ENCODE measurements around the gene IMMP2L. TPM values are rescaled to one million over a fixed set of nuclear protein-coding genes. Genes with fewer than 3 reads are reported as not detected.
A peak's percentile ranks its signal among the peaks of the same experiment; 100 is the strongest.

The IMMP2L gene
- polyA plus RNA-seq, 2 of the 4 experiments (the other 2 are of a cell fraction) = 16.1 to 23.8 TPM

DNA sequence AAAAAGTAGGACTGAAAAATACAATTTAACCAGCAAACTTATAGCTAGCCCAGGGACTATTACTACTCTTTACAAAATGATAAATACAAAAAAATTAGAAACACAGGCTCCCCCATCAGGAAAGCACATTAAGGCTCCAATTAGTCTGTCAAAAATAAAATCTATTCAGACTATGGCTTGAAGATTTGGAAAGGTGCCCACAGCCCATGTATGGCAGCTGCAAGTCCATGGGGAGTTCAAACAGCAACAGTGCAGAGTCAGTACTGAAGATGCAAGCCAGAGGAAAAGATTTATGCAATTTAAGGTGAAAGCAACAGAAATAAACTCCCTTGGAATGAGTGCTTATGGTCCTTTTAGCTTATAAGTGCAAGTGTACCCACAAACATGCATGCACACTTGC is 29.7 kb downstream of the IMMP2L start:
- TF ChIP-seq FOSL2 (IDR thresholded peaks at IDR 0.05) (no peak), FOSL2 (CRISPR knock-in tag; IDR thresholded peaks at IDR 0.05) (no peak), POLR2A (IDR thresholded peaks at IDR 0.05; ENCODE audit: low read length) (no peak), FOSB (CRISPR knock-in tag; IDR thresholded peaks at IDR 0.05) (no peak), NR3C1 (IDR thresholded peaks at IDR 0.05) (no peak), CBX8 (IDR thresholded peaks at IDR 0.05) (no peak), CHD4 (IDR thresholded peaks at IDR 0.05; ENCODE audit: borderline replicate concordance) (no peak), RCOR1 (IDR thresholded peaks at IDR 0.05; ENCODE audit: low read depth, low read length) (no peak), JUN (IDR thresholded peaks at IDR 0.05) (no peak), MAFK (IDR thresholded peaks at IDR 0.05; ENCODE audit: partially characterized antibody) (no peak), FOXS1 (CRISPR knock-in tag; IDR thresholded peaks at IDR 0.05) (no peak), HOXA7 (CRISPR knock-in tag; IDR thresholded peaks at IDR 0.05) (no peak), CEBPB (IDR thresholded peaks at IDR 0.05) (no peak), RFX5 (IDR thresholded peaks at IDR 0.05) (no peak), ESRRA (IDR thresholded peaks at IDR 0.05; ENCODE audit: borderline replicate concordance, low read length) (no peak), TP53 (CRISPR knock-in tag; IDR thresholded peaks at IDR 0.05) (no peak), HDAC2 (IDR thresholded peaks at IDR 0.05) (no peak)
- TF ChIP-seq, protein P1, sequence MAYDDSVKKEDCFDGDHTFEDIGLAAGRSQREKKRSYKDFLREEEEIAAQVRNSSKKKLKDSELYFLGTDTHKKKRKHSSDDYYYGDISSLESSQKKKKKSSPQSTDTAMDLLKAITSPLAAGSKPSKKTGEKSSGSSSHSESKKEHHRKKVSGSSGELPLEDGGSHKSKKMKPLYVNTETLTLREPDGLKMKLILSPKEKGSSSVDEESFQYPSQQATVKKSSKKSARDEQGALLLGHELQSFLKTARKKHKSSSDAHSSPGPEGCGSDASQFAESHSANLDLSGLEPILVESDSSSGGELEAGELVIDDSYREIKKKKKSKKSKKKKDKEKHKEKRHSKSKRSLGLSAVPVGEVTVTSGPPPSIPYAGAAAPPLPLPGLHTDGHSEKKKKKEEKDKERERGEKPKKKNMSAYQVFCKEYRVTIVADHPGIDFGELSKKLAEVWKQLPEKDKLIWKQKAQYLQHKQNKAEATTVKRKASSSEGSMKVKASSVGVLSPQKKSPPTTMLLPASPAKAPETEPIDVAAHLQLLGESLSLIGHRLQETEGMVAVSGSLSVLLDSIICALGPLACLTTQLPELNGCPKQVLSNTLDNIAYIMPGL (CRISPR knock-in tag; IDR thresholded peaks at IDR 0.05; ENCODE audit: borderline replicate concordance) = no peak
- TF ChIP-seq, protein P2, sequence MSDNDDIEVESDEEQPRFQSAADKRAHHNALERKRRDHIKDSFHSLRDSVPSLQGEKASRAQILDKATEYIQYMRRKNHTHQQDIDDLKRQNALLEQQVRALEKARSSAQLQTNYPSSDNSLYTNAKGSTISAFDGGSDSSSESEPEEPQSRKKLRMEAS (IDR thresholded peaks at IDR 0.05) = no peak
- TF ChIP-seq, protein P3, sequence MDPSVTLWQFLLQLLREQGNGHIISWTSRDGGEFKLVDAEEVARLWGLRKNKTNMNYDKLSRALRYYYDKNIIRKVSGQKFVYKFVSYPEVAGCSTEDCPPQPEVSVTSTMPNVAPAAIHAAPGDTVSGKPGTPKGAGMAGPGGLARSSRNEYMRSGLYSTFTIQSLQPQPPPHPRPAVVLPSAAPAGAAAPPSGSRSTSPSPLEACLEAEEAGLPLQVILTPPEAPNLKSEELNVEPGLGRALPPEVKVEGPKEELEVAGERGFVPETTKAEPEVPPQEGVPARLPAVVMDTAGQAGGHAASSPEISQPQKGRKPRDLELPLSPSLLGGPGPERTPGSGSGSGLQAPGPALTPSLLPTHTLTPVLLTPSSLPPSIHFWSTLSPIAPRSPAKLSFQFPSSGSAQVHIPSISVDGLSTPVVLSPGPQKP (IDR thresholded peaks at IDR 0.05; ENCODE audit: low read depth, low read length) = no peak
- ATAC-seq (no peak; a peak in 1 of 6 replicates), DNase-seq (ENCODE audit: low read depth in 1 of 2, low spot score in 1 of 2) (no peak), FAIRE-seq (no peak)
- ChIA-PET POLR2A (no interaction called here), CTCF (interaction anchor here (1.1 to 1.2 kb wide), 2 partner anchors 47 to 273 kb away, joined by 3 read pairs; no protein-coding TSS in a partner anchor)
- peaks cover 69% of the 10 kb centered on the region for H3K4me1 ChIP-seq
- peak overlapping the region; percentile 31 for H3K4me2 ChIP-seq
- no peaks in the 10 kb centered on the region for H3K9me3 ChIP-seq
- no peak overlapping the region for H3K4me3 ChIP-seq
- H3K27ac ChIP-seq = peak overlapping the region; percentile 49 to 67

DNA sequence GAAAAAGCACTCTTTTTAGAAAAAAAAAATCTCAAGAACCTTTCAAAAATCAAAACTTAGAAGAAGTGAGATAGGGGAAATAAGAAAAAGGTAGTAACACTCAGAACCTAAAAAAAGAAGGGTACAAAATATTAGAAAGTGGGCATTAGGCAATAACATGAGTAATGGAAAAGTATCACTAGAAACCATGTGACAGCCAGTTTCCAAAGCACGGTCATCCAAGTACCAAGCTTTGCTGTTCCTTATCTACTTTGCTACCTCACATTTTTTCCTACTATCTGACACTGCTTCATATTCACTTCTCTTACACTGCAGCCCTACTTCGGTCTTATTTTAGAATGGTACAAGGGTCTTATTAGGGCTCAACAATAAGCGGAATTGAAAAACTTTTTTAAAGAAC is 30.3 kb downstream of the IMMP2L start:
- FAIRE-seq = no peak
- CTCF ChIA-PET = interaction anchor here (1.1 to 1.2 kb wide), 2 partner anchors 47 to 272 kb away, joined by 3 read pairs; no protein-coding TSS in a partner anchor
- no peaks in the 10 kb centered on the region for H3K9me3 ChIP-seq

More for the DNA sequence above, 30.3 kb downstream of the IMMP2L start:
- POLR2A ChIA-PET = interaction anchor here (1.2 kb wide), 1 partner anchor 30 kb away, joined by 3 read pairs; the partner anchor contains the start of gene IMMP2L
- DNase-seq (ENCODE audit: low read depth in 1 of 2, low spot score in 1 of 2) (no peak), ATAC-seq (no peak)
- H3K4me2 ChIP-seq = peak overlapping the region; percentile 3; the same call in 1 of the 3 replicates
- 88% methylated on average over 3 of the region's 3 CpGs for WGBS (ENCODE audit: missing lambda C conversion rate)
- H3K4me1 ChIP-seq = peaks cover 66% of the 10 kb centered on the region
- peak overlapping the region; percentile 49 to 67; a peak in 5 of 6 replicates for H3K27ac ChIP-seq
- no peak overlapping the region for H3K4me3 ChIP-seq
- no peak for TF ChIP-seq TFCP2L1 (CRISPR knock-in tag; IDR thresholded peaks at IDR 0.05)
- TF ChIP-seq ESRRA (IDR thresholded peaks at IDR 0.05; ENCODE audit: borderline replicate concordance, low read length) = no peak
- no peak for TF ChIP-seq MAFK (IDR thresholded peaks at IDR 0.05; ENCODE audit: partially characterized antibody)
- no peak for TF ChIP-seq HOXB13 (CRISPR knock-in tag; IDR thresholded peaks at IDR 0.05; ENCODE audit: low read depth)
- no peak for TF ChIP-seq ZSCAN20 (CRISPR knock-in tag; IDR thresholded peaks at IDR 0.05)
- TF ChIP-seq, protein P4, sequence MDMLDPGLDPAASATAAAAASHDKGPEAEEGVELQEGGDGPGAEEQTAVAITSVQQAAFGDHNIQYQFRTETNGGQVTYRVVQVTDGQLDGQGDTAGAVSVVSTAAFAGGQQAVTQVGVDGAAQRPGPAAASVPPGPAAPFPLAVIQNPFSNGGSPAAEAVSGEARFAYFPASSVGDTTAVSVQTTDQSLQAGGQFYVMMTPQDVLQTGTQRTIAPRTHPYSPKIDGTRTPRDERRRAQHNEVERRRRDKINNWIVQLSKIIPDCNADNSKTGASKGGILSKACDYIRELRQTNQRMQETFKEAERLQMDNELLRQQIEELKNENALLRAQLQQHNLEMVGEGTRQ (IDR thresholded peaks at IDR 0.05) = peak; percentile 30; the same call in 1 of the 2 replicates
- TF ChIP-seq ZNF302 (CRISPR knock-in tag; IDR thresholded peaks at IDR 0.05) = no peak
- TF ChIP-seq FOSL2 (IDR thresholded peaks at IDR 0.05) = no peak
- TF ChIP-seq FOSL2 (CRISPR knock-in tag; IDR thresholded peaks at IDR 0.05) = no peak
- TF ChIP-seq RFX5 (IDR thresholded peaks at IDR 0.05) = no peak
- peak in 1 of 2 experiments; percentile 27; a peak in 1 of 4 replicates for TF ChIP-seq CEBPB (IDR thresholded peaks at IDR 0.05)

All from A549 (cell line).